Epithelial cell of esophagus (primary cell): ENCODE data around the gene COPS7B.

ENCODE experiments used
- DNase-seq: peaks from one replicate; pipeline ENCODE4 v3.0.0; 2010; ENCODE audit warnings: low read depth
- H3K4me3 ChIP-seq: 2 replicates; pipeline ENCODE4 v1.5.1; 2011; ENCODE audit warnings: mild to moderate bottlenecking, low read length, control low read depth
- TF ChIP-seq, protein P1 (sequence below): IDR thresholded peaks from 2 replicates; pipeline ENCODE4 v1.5.1; 2011; ENCODE audit warnings: low read depth, mild to moderate bottlenecking, low read length, control low read depth, inconsistent platforms; ENCODE audit not compliant: insufficient read depth; ENCODE audit errors: missing control alignments

COPS7B gene

DNA sequence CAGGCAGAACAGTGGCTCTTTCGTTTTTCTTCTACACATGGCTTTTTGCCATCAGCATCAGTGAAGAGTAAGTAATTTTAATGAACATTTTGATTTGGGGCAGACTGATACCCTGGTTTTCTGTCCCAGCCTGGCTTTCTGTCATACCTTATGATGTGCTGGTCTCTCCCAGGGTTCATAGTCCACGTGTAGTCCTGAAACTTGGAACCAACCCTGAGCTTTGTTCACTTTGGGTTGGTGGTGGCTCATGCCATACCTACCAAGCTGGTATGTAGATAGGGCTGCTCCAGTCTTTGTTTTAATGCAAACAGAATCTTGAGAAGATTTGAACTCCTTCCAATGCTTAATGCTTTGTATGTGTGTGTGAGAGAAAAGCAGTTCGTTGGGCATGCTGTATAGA is 4.9 kb downstream of the COPS7B start:
- no peak overlapping the region for H3K4me3 ChIP-seq
- TF ChIP-seq, protein P1, sequence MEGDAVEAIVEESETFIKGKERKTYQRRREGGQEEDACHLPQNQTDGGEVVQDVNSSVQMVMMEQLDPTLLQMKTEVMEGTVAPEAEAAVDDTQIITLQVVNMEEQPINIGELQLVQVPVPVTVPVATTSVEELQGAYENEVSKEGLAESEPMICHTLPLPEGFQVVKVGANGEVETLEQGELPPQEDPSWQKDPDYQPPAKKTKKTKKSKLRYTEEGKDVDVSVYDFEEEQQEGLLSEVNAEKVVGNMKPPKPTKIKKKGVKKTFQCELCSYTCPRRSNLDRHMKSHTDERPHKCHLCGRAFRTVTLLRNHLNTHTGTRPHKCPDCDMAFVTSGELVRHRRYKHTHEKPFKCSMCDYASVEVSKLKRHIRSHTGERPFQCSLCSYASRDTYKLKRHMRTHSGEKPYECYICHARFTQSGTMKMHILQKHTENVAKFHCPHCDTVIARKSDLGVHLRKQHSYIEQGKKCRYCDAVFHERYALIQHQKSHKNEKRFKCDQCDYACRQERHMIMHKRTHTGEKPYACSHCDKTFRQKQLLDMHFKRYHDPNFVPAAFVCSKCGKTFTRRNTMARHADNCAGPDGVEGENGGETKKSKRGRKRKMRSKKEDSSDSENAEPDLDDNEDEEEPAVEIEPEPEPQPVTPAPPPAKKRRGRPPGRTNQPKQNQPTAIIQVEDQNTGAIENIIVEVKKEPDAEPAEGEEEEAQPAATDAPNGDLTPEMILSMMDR: no peak
- DNase-seq: no peak

DNA sequence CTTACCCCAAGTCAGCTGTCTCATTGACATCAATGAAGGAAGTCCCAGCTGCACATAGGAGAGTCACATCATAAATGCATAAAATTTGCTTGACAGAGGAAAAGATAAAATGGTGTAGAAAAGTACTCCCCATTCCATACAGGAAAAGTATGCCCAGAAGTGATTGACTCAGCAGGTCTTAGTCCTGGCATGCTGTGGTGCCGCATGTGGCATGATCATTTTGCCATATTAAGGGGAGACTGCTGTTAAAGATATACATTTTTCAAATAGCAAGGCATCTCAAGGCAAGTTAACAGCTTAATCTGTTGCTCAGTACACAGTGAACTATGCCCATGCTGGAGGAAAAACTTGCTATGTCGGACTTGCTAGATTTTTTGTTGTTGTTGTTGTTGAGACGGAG is 8.1 kb downstream of the COPS7B start:
- TF ChIP-seq, protein P1: no peak
- peak; percentile 78 for DNase-seq
- H3K4me3 ChIP-seq: no peak overlapping the region

DNA sequence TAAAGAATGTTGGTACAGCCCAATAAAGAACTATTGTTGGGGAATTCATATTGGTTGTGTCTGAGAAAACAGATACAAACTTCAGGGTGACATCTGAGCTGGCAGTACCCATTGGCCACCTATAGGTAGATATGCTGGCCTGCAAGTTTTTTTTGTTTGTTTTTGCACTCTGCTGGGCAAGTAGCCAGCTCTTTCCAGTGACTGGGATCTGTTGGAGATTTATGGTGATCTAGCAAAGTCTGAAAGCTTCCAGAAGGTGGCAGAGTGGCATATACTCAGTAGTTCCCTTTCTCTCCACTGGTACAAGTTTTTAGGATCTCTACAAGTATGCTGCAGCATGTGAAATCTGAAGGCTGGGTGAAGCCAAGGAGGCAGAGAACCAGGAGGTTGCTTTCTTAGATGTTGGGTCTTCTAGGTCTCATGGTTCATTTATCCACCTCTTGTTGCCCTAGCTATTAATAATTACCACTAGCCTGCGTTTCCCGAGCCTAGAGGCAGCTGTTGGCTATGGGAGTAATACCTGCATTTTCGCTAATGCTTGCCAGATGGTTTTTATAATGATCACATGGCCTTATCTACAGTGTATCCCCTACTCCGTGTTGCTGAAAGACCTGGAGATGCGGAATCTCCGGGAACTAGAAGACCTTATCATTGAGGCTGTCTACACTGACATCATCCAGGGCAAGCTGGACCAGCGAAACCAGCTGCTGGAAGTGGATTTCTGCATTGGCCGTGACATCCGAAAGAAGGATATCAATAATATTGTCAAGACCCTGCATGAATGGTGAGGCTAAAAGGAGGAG is 9.5 kb downstream of the COPS7B start:
- TF ChIP-seq, protein P1: peak; percentile 65
- H3K4me3 ChIP-seq: no peak overlapping the region
- DNase-seq: peak; percentile 87

DNA sequence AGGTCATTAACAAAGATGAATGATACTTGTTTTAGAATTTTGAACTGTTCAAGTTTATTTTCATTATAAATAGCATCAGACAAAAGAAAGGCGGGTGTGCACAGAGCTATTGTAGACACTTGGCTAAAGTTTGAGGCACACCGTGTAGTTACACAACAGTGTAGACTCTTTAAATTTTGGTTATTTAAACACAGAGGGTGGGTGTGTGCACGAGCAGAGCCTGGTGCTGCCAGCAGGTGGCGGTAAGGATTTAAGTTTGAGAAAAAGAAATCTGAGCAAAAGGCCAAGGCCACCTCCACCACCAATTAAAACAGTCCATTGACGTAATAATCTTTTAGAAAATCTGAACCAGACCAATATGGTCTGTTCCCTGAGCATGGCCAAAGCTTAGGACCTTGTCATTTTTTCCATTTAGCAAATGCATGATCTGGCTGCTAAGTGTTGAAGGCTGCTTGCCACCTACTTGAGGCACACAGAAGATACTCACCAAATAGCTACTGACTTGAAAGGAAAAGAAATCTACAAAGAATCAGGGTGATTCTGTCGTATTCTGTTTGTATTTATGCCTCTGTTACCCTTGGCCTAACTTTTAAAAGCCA is 14.3 kb downstream of the COPS7B start:
- TF ChIP-seq, protein P1: peak; percentile 76
- H3K4me3 ChIP-seq: no peak overlapping the region
- DNase-seq: peak; percentile 46

DNA sequence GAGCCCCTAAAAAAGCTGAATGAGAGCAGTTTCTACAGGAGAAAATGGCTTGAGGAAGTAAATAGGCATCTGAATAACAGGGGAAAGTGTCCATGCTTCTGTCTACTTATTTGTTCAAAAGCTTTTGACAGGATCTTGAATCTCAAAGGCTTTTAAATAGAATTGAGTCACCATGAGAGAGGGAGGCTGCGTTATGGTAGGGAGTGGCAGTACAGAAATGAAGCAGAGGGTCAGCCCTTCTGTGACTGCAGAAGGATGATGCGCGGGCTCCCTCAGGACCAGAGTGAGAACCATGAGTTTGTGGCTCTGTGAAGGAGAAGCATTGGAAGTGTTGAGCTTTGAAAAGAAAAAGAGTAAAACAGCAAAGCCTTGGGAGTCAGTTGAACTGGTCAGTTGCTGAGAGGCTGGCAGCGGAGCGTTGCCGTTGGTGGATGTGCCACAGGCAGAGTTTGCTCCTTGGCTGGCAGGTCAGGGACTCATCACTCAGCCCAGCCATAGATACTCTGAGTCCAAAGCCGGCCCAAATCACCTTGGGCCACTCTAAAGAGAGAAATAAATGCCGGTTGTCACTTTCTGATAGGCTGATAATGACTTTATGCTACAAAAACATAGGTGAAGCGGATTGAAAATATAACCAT is 17.4 kb downstream of the COPS7B start:
- TF ChIP-seq, protein P1: no peak
- DNase-seq: no peak
- H3K4me3 ChIP-seq: no peak overlapping the region

DNA sequence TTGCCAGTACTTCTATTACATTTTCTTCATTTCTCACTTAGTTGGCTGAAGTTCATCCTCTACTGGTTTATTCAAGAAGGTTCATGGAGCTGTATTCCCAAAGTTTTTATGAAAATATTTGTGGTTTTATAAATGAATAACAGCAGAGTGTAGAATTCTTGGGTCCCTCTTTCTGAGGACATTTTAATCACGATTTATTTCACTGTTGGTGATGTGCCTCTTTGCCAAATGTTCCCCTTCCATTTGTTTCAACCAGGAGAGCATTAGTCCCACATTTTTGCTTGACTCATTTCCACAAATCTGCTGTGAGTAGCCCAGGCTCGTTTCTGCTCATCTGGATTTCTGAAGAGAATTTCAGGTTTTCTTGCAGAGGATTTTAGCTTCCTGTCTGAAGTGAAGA is 20.8 kb downstream of the COPS7B start:
- TF ChIP-seq, protein P1: no peak
- H3K4me3 ChIP-seq: no peak overlapping the region
- no peak for DNase-seq

DNA sequence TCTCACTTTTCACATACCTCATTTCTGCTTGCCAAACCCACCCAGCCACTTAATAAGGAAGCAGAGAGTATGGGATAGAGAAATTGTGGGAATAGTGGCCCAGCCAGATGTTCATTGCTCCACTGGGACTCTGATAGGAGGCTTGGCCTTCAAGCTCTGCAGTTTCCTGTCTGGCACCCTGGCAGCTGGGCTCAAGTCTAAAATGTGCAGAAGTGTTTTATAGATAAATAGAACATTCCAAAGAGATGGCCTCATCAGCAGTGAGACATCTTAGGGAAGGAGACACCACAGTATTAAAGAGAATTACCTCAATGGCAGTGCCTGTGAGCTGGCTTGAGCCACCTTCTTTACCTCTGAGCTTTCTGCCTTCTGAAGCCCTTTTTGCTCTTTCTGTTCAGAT is 24.7 kb downstream of the COPS7B start:
- TF ChIP-seq, protein P1: no peak
- H3K4me3 ChIP-seq: no peak overlapping the region
- DNase-seq: peak; percentile 62
